Activated CD8-positive, alpha-beta memory T cell treated with anti-CD3 and anti-CD28 coated beads, Interleukin-2, amount 10 ng/mL, durations not matched to agents 7 days and 5 days (primary cell): ENCODE measurements around the gene CD2. TPM values are rescaled to one million over a fixed set of nuclear protein-coding genes. Genes with fewer than 3 reads are reported as not detected.

ENCODE experiments used
- ATAC-seq: fragments of 150-1000 bp; cut with Tn5 transposase; one replicate; pipeline ENCODE4 v1.10.0; 2021; ENCODE audit warnings: moderate library complexity
- CTCF ChIA-PET: fragments of 350-600 bp; sonication (Branson Sonifier 250); formaldehyde crosslinking; loops from one replicate; lab custom pipeline; 2021; ENCODE audit warnings: antibody characterized with exemption; lab: Charles Lee
- DNase-seq: peaks from one replicate; pipeline ENCODE4 v3.0.0-alpha.2; 2020
- H3K27ac Mint-ChIP-seq: one replicate; pipeline ENCODE4 v1.8.0; 2021; ENCODE audit warnings: mild to moderate bottlenecking, mixed read lengths
- H3K27me3 Mint-ChIP-seq: one replicate; pipeline ENCODE4 v1.8.0; 2021; ENCODE audit warnings: mixed read lengths
- H3K36me3 Mint-ChIP-seq: one replicate; pipeline ENCODE4 v1.8.0; 2021; ENCODE audit warnings: mild to moderate bottlenecking, mixed read lengths
- H3K4me1 Mint-ChIP-seq: one replicate; pipeline ENCODE4 v1.8.0; 2021; ENCODE audit warnings: mixed read lengths
- H3K4me3 Mint-ChIP-seq: one replicate; pipeline ENCODE4 v1.8.0; 2021; ENCODE audit warnings: mild to moderate bottlenecking, moderate library complexity, mixed read lengths
- H3K9me3 Mint-ChIP-seq: one replicate; pipeline ENCODE4 v1.8.0; 2022; ENCODE audit warnings: low read depth, mixed read lengths
- total RNA-seq, 2 experiments: library from RNA; stranded (reverse); gene quantifications; one replicate each; pipeline ENCODE4 v1.2.3, GENCODE V29; 2021

The CD2 gene
- total RNA-seq, 2 experiments from 2014 or later: 278 to 444 TPM

GRCh38 chr1:116775116-116775752 lies 21.0 kb downstream of the CD2 start:
- DNase-seq (no peak), ATAC-seq (no peak)
- H3K4me1 Mint-ChIP-seq: peaks cover 58% of the 10 kb centered on the region
- no peaks in the 10 kb centered on the region for H3K27me3 Mint-ChIP-seq
- peaks cover 42% of the 10 kb centered on the region for H3K36me3 Mint-ChIP-seq
- peaks cover 2% of the 10 kb centered on the region for H3K9me3 Mint-ChIP-seq
- CTCF ChIA-PET: interaction anchor here (0.8 to 2.0 kb wide), 4 partner anchors 9 to 106 kb away, joined by 3 to 6 read pairs (median 4); no protein-coding TSS in a partner anchor
- H3K4me3 Mint-ChIP-seq: peak overlapping the region; percentile 48
- peak overlapping the region; percentile 44 for H3K27ac Mint-ChIP-seq

GRCh38 chr1:116777831-116778830 lies 23.9 kb downstream of the CD2 start:
- Mint-ChIP-seq H3K27ac (peak overlapping the region; percentile 80), H3K4me1 (peaks cover 34% of the 10 kb centered on the region), H3K4me3 (peak overlapping the region; percentile 38), H3K36me3 (peaks cover 42% of the 10 kb centered on the region), H3K27me3 (no peaks in the 10 kb centered on the region), H3K9me3 (peaks cover 2% of the 10 kb centered on the region)
- ATAC-seq (peak; percentile 61), DNase-seq (no peak)
- CTCF ChIA-PET: interaction anchor here (0.6 to 1.9 kb wide), 7 partner anchors 8 to 227 kb away, joined by 3 to 7 read pairs (median 4); no protein-coding TSS in a partner anchor

GRCh38 chr1:116781034-116781433 lies 26.8 kb downstream of the CD2 start:
- DNase-seq (no peak), ATAC-seq (no peak)
- Mint-ChIP-seq H3K36me3 (peaks cover 26% of the 10 kb centered on the region), H3K27ac (no peak overlapping the region), H3K27me3 (no peaks in the 10 kb centered on the region), H3K9me3 (no peaks in the 10 kb centered on the region), H3K4me1 (peaks cover 38% of the 10 kb centered on the region), H3K4me3 (no peak overlapping the region)
- CTCF ChIA-PET: interaction anchor here (1.3 to 1.9 kb wide), 2 partner anchors 10 to 11 kb away, joined by 4 read pairs; no protein-coding TSS in a partner anchor

- peaks cover 24% of the 10 kb centered on the region for H3K4me1 Mint-ChIP-seq
- DNase-seq (no peak), ATAC-seq (no peak)
- no peak overlapping the region for H3K4me3 Mint-ChIP-seq
- no peak overlapping the region for H3K27ac Mint-ChIP-seq
- no peaks in the 10 kb centered on the region for H3K27me3 Mint-ChIP-seq
- CTCF ChIA-PET: interaction anchor here (0.9 to 2.1 kb wide), 3 partner anchors 9 to 17 kb away, joined by 3 to 4 read pairs (median 4); no protein-coding TSS in a partner anchor
- peaks cover 24% of the 10 kb centered on the region for H3K36me3 Mint-ChIP-seq
- no peaks in the 10 kb centered on the region for H3K9me3 Mint-ChIP-seq
Measured at GRCh38 chr1:116785006-116785405, 30.8 kb downstream of the CD2 start.

GRCh38 chr1:116786049-116786448 lies 31.8 kb downstream of the CD2 start:
- CTCF ChIA-PET: interaction anchor here (1.0 to 1.7 kb wide), 3 partner anchors 8 to 16 kb away, joined by 3 to 5 read pairs (median 4); no protein-coding TSS in a partner anchor

GRCh38 chr1:116791727-116792126 lies 37.5 kb downstream of the CD2 start:
- H3K9me3 Mint-ChIP-seq: no peaks in the 10 kb centered on the region
- no peaks in the 10 kb centered on the region for H3K27me3 Mint-ChIP-seq
- no peak overlapping the region for H3K27ac Mint-ChIP-seq
- peaks cover 58% of the 10 kb centered on the region for H3K4me1 Mint-ChIP-seq
- CTCF ChIA-PET: interaction anchor here (1.1 to 9.2 kb wide), 4 partner anchors 11 to 67 kb away, joined by 3 to 51 read pairs (median 5); no protein-coding TSS in a partner anchor
- DNase-seq (no peak), ATAC-seq (peak; percentile 39)
- H3K4me3 Mint-ChIP-seq: no peak overlapping the region
- H3K36me3 Mint-ChIP-seq: peaks cover 15% of the 10 kb centered on the region

More at GRCh38 chr1:116786049-116786448, 31.8 kb downstream of the CD2 start:
- Mint-ChIP-seq H3K9me3 (no peaks in the 10 kb centered on the region), H3K4me1 (peaks cover 32% of the 10 kb centered on the region), H3K4me3 (no peak overlapping the region), H3K36me3 (peaks cover 22% of the 10 kb centered on the region), H3K27me3 (no peaks in the 10 kb centered on the region), H3K27ac (no peak overlapping the region)
- no peak for DNase-seq
- ATAC-seq: no peak

- Mint-ChIP-seq H3K27me3 (no peaks in the 10 kb centered on the region), H3K9me3 (no peaks in the 10 kb centered on the region), H3K27ac (peak overlapping the region; percentile 18), H3K36me3 (peaks cover 19% of the 10 kb centered on the region), H3K4me1 (peaks cover 69% of the 10 kb centered on the region), H3K4me3 (no peak overlapping the region)
- CTCF ChIA-PET: interaction anchor here (1.7 to 9.2 kb wide), 3 partner anchors 11 to 23 kb away, joined by 6 to 51 read pairs (median 6); no protein-coding TSS in a partner anchor
- DNase-seq (no peak), ATAC-seq (no peak)
Measured at GRCh38 chr1:116793357-116793935, 39.2 kb downstream of the CD2 start.

GRCh38 chr1:116794371-116794770 lies 40.1 kb downstream of the CD2 start:
- no peak overlapping the region for H3K27ac Mint-ChIP-seq
- H3K27me3 Mint-ChIP-seq: no peaks in the 10 kb centered on the region
- peaks cover 73% of the 10 kb centered on the region for H3K4me1 Mint-ChIP-seq
- DNase-seq (no peak), ATAC-seq (no peak)
- peaks cover 19% of the 10 kb centered on the region for H3K36me3 Mint-ChIP-seq
- no peaks in the 10 kb centered on the region for H3K9me3 Mint-ChIP-seq
- no peak overlapping the region for H3K4me3 Mint-ChIP-seq
- CTCF ChIA-PET: interaction anchor here (0.7 to 9.2 kb wide), 7 partner anchors 8 to 325 kb away, joined by 3 to 51 read pairs (median 3); no protein-coding TSS in a partner anchor

GRCh38 chr1:116794804-116795481 lies 40.7 kb downstream of the CD2 start:
- peaks cover 75% of the 10 kb centered on the region for H3K4me1 Mint-ChIP-seq
- H3K4me3 Mint-ChIP-seq: no peak overlapping the region
- DNase-seq: no peak
- ATAC-seq: no peak
- CTCF ChIA-PET: interaction anchor here (0.9 to 9.2 kb wide), 7 partner anchors 8 to 140 kb away, joined by 3 to 51 read pairs (median 4); no protein-coding TSS in a partner anchor
- no peaks in the 10 kb centered on the region for H3K9me3 Mint-ChIP-seq
- H3K27me3 Mint-ChIP-seq: no peaks in the 10 kb centered on the region
- H3K27ac Mint-ChIP-seq: peak overlapping the region; percentile 47
- H3K36me3 Mint-ChIP-seq: peaks cover 15% of the 10 kb centered on the region

GRCh38 chr1:116795482-116795829 lies 41.2 kb downstream of the CD2 start:
- no peak for ATAC-seq
- no peak for DNase-seq
- Mint-ChIP-seq H3K4me3 (no peak overlapping the region), H3K36me3 (peaks cover 14% of the 10 kb centered on the region), H3K27me3 (no peaks in the 10 kb centered on the region), H3K4me1 (peaks cover 75% of the 10 kb centered on the region), H3K27ac (no peak overlapping the region), H3K9me3 (no peaks in the 10 kb centered on the region)
- CTCF ChIA-PET: interaction anchor here (1.0 to 9.2 kb wide), 6 partner anchors 12 to 139 kb away, joined by 3 to 51 read pairs (median 4); partner anchors contain the start of gene CD2

GRCh38 chr1:116804736-116805135 lies 50.5 kb downstream of the CD2 start:
- H3K27ac Mint-ChIP-seq: peak overlapping the region; percentile 97
- peak; percentile 6 for ATAC-seq
- H3K9me3 Mint-ChIP-seq: no peaks in the 10 kb centered on the region
- DNase-seq: peak; percentile 64
- peak overlapping the region; percentile 80 for H3K4me3 Mint-ChIP-seq
- no peaks in the 10 kb centered on the region for H3K27me3 Mint-ChIP-seq
- H3K36me3 Mint-ChIP-seq: peaks cover 12% of the 10 kb centered on the region
- CTCF ChIA-PET: interaction anchor here (1.6 to 11.8 kb wide), 4 partner anchors 11 to 67 kb away, joined by 7 to 224 read pairs (median 24); partner anchors contain the start of gene CD2
- H3K4me1 Mint-ChIP-seq: peaks cover 84% of the 10 kb centered on the region

- Mint-ChIP-seq H3K27me3 (no peaks in the 10 kb centered on the region), H3K9me3 (no peaks in the 10 kb centered on the region), H3K4me3 (peak overlapping the region; percentile 80), H3K27ac (peak overlapping the region; percentile 97), H3K36me3 (peaks cover 12% of the 10 kb centered on the region), H3K4me1 (peaks cover 84% of the 10 kb centered on the region)
- ATAC-seq: no peak
- DNase-seq: no peak
- CTCF ChIA-PET: interaction anchor here (1.6 to 11.8 kb wide), 4 partner anchors 11 to 68 kb away, joined by 9 to 224 read pairs (median 30); partner anchors contain the start of gene CD2
Measured at GRCh38 chr1:116805398-116805797, 51.2 kb downstream of the CD2 start.
